Pancreas (tissue), 10 donors: ENCODE data around the gene CFAP141. TPM values are rescaled to one million over a fixed set of nuclear protein-coding genes. Genes with fewer than 3 reads are reported as not detected.
A peak's percentile ranks its signal among the peaks of the same experiment; 100 is the strongest.
"Not testable (repeated sequence)": the region's sequence is repeated elsewhere in the genome, so short reads cannot be mapped to it uniquely, and the experiment has no call there.

Experiments
- ATAC-seq, 4 donors: fragments of 200-7000 bp; cut with Tn5 transposase; one replicate each; pipeline versions ENCODE4 v1.8.0 to v1.9.1; 2020; ENCODE audit warnings: mild to moderate bottlenecking in 4 of 4, moderate library complexity in 4 of 4
- DNase-seq, 6 donors: peaks; one replicate each; pipeline ENCODE4 v3.0.0-alpha.2; 2020
- FAIRE-seq: peaks from 2 replicates; lab custom pipeline; 2012; peaks lifted over from hg19 to GRCh38; lab: Jason Lieb, UNC
- H3K27ac ChIP-seq, 4 donors: fragments of 200-600 bp; sonication (generic); 1 replicate in 3 of 4; 2 replicates in 1 of 4; pipeline versions ENCODE4 v1.5.0 to v1.8.0; 2020
- H3K27me3 ChIP-seq, 4 donors: fragments of 200-600 bp; one replicate each; pipeline ENCODE4 v1.8.0; 2021
- H3K36me3 ChIP-seq, 3 donors: fragments of 200-600 bp; sonication (generic) in 1 of 3; one replicate each; pipeline versions ENCODE4 v1.5.0 to v1.8.0; 2020 to 2021
- H3K4me1 ChIP-seq, 3 donors: fragments of 200-600 bp; one replicate each; pipeline ENCODE4 v1.8.0; 2021
- H3K4me3 ChIP-seq, 4 donors: fragments of 200-600 bp; sonication (generic) in 2 of 4; one replicate each; pipeline versions ENCODE4 v1.5.0 to v1.8.0; 2020 to 2021
- H3K9me3 ChIP-seq, 4 donors: fragments of 200-600 bp; one replicate each; pipeline ENCODE4 v1.8.0; 2021
- CTCF ChIP-seq, 4 donors: fragments of 200-600 bp; sonication (generic) in 3 of 4; IDR thresholded peaks; one replicate each; pipeline versions ENCODE4 v1.5.0 to v1.8.0; 2021; ENCODE audit warnings: antibody characterized with exemption in 4 of 4
- WGBS, 2 donors: extraction: QIAGEN DNeasy Blood & Tissue Kit; methylation state at CpG; one replicate each; pipeline ENCODE4 v1.1.7; 2013; 5-methylcytosine and 5-hydroxymethylcytosine counted together
- intact Hi-C, 3 donors: fragments of 100-400 bp; cut with DNase I; formaldehyde crosslinking; loops; one replicate each; pipeline versions ENCODE4 v1.11.1 to v1.14.2; 2022
- polyA plus RNA-seq, 2 donors: library from polyadenylated mRNA; stranded (reverse); fragments of 200-250 nt; gene quantifications; one replicate each; pipeline ENCODE4 v1.2.3, GENCODE V29; 2013
- total RNA-seq, 6 donors: library from RNA; stranded (reverse); fragmentation: NEBNext Ultra II Directional in 4 of 6; extraction: Animal tissue kit (Norgen Biotek cat#: 25700) in 4 of 6; gene quantifications; one replicate each; pipeline versions ENCODE4 v1.2.1 to v1.2.4, GENCODE V29; 2021 to 2023
- donor health status: healthy with polysubstance abuse.
- donor health status: DM: no; HTN: no; CAD: no; lungs with moderate emphysema.
- donor health status: DM: no; HTN: no; CAD: no.
- donor health status: control.
- donor health status: control.
- donor health status: Bipolar disorder and iron deficiency.
- donor health status: DM: yes; HTN: yes; CAD: no.
- donor health status: DM: no; HTN: no; CAD: no.
- donor health status: DM: no; HTN: no; CAD: no.
- donor health status: DM: yes; HTN: yes; CAD: no.

The CFAP141 gene
- total and polyA plus RNA-seq, 8 donors: 0.52 TPM; not detected in 7

- FAIRE-seq (no peak), ATAC-seq (peak in 1 of 4 donors; percentile 22), DNase-seq (no peak)
- H3K4me1 ChIP-seq: peaks cover 0 to 7% (median 6%) of the 10 kb centered on the region in 3 donors
- no peak for TF ChIP-seq CTCF (IDR thresholded peaks at IDR 0.05)
- H3K4me3 ChIP-seq: no peak overlapping the region
- H3K9me3 ChIP-seq: no peaks in the 10 kb centered on the region
- H3K36me3 ChIP-seq: peaks cover 3 to 62% (median 45%) of the 10 kb centered on the region in 3 donors
- H3K27me3 ChIP-seq: no peaks in the 10 kb centered on the region
- WGBS, 2 donors: 70 to 77% methylated on average over 10 of the region's 10 CpGs
- intact Hi-C loops: no loop called here
- H3K27ac ChIP-seq: no peak overlapping the region
Measured at GRCh38 chr1:154212083-154212482, 6.0 kb upstream of the CFAP141 start.

- DNase-seq (no peak), FAIRE-seq (no peak), ATAC-seq (no peak)
- Histone ChIP-seq H3K9me3 (no peaks in the 10 kb centered on the region), H3K36me3 (peaks cover 8 to 67% (median 46%) of the 10 kb centered on the region in 3 donors), H3K4me3 (no peak overlapping the region), H3K27ac (no peak overlapping the region), H3K4me1 (no peaks in the 10 kb centered on the region), H3K27me3 (no peaks in the 10 kb centered on the region)
- TF ChIP-seq CTCF (IDR thresholded peaks at IDR 0.05): no peak
- WGBS, 2 donors: 81 to 83% methylated on average over 5 of the region's 5 CpGs
- intact Hi-C loops: loop anchor here in 1 of 3 donors (10.0 kb wide), 1 partner anchor 56 kb away; no protein-coding TSS in a partner anchor
Measured at GRCh38 chr1:154208677-154209388, 2.7 kb upstream of the CFAP141 start.

- intact Hi-C loops: loop anchor here in 1 of 3 donors (10.0 kb wide), 1 partner anchor 58 kb away; no protein-coding TSS in a partner anchor
- no peak for ATAC-seq
- no peak for DNase-seq
- no peak for TF ChIP-seq CTCF (IDR thresholded peaks at IDR 0.05)
- WGBS, 2 donors: 89 to 90% methylated on average over 9 of the region's 9 CpGs
- peaks cover 8 to 51% (median 31%) of the 10 kb centered on the region in 3 donors for H3K36me3 ChIP-seq
- H3K4me3 ChIP-seq: no peak overlapping the region
- no peak for FAIRE-seq
- H3K4me1 ChIP-seq: no peaks in the 10 kb centered on the region
- no peaks in the 10 kb centered on the region for H3K27me3 ChIP-seq
- no peak overlapping the region for H3K27ac ChIP-seq
- H3K9me3 ChIP-seq: no peaks in the 10 kb centered on the region
Measured at GRCh38 chr1:154207262-154207661, 1.1 kb upstream of the CFAP141 start.

GRCh38 chr1:154205778-154206177, 355 bp downstream of the CFAP141 start:
- not testable (repeated sequence) for H3K4me3 ChIP-seq, H3K4me1 ChIP-seq, H3K27me3 ChIP-seq, FAIRE-seq, H3K27ac ChIP-seq, DNase-seq, H3K9me3 ChIP-seq
- ATAC-seq: peak in 1 of 4 donors; percentile 20
- 92 to 95% methylated on average over 11 of the region's 11 CpGs for WGBS, 2 donors
- peaks cover 8 to 39% (median 21%) of the 10 kb centered on the region in 3 donors for H3K36me3 ChIP-seq
- intact Hi-C loops: loop anchor here in 1 of 3 donors (10.0 kb wide), 1 partner anchor 59 kb away; no protein-coding TSS in a partner anchor

GRCh38 chr1:154199563-154199879, 6.6 kb downstream of the CFAP141 start:
- Histone ChIP-seq H3K27me3 (no peaks in the 10 kb centered on the region), H3K4me1 (peaks cover 0 to 5% (median 0%) of the 10 kb centered on the region in 3 donors), H3K36me3 (no peaks in the 10 kb centered on the region), H3K27ac (no peak overlapping the region), H3K9me3 (no peaks in the 10 kb centered on the region), H3K4me3 (no peak overlapping the region)
- peak; percentile 17 to 73 (median 56) for ATAC-seq
- FAIRE-seq: no peak
- intact Hi-C loops: no loop called here
- no peak for TF ChIP-seq CTCF (IDR thresholded peaks at IDR 0.05)
- WGBS, 2 donors: 82 to 86% methylated on average over 3 of the region's 3 CpGs
- no peak for DNase-seq
